ENCODE data around the gene SDHAF2. TPM values are rescaled to one million over a fixed set of nuclear protein-coding genes. Genes with fewer than 3 reads are reported as not detected.
A peak's percentile ranks its signal among the peaks of the same experiment; 100 is the strongest.

The SDHAF2 gene
- total and polyA plus RNA-seq, 9 of the 15 experiments (the other 6 are each of a cell fraction or from before 2014, with no cell fraction given): 21.2 to 144 (median 40.4) TPM

DNA sequence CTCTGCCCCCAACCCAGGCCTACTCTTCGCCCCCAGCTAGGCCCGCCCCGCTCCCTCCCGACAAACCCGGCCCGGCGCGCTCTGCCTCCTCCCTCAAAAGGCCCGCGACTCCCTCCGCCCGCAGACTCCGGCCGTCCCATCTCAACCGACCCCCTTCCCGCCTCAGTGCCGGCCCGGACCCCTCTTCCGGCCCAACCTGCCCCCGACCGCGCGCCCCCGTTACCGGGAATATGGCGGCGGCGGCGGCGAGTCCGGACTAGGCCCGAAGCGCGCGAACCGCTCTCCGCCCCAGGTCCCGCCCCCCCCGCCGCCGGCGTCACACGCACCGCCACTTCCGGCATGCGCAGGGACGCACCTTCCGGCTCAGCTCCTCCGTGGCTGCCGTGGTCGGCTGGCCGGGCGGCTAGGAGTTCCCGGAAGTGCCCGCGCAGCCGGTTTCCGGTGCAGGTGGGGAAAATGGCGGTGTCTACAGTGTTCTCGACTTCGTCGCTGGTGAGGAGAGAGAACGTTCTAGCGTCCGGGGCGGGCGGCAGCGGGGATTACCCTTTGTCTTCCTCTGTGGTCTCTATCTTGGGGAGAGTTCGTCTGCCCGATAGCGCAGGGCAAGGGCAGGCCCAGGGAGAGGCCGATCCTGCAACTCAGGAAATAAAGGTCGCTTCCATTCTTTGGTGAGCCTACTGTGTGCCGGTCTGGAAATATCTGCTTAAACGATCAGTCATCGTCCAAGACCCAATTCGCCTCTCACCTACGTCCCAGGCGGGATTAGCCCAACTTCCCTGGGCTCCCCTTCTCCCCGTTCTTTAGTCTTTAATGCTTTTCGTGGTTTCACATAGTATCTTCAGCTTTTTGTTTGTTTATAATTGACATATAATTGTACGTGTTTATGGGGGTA is at the start of gene SDHAF2, which contains the start of gene CPSF7 (continued):
- TF ChIP-seq ZNF79 (CRISPR knock-in tag; IDR thresholded peaks at IDR 0.05; ENCODE audit: low read depth) (no peak), YBX1 (IDR thresholded peaks at IDR 0.05) (no peak), HOXB6 (CRISPR knock-in tag; IDR thresholded peaks at IDR 0.05; ENCODE audit: borderline replicate concordance) (no peak), ZNF316 (IDR thresholded peaks at IDR 0.05) (peak; percentile 38), CCAR2 (IDR thresholded peaks at IDR 0.05; ENCODE audit: low read depth, low read length) (no peak), CEBPG (CRISPR knock-in tag; IDR thresholded peaks at IDR 0.05) (no peak), CEBPG (tag; conservative IDR thresholded peaks at IDR 0.05 in 1 of 2, IDR thresholded peaks at IDR 0.05 in 1 of 2) (no peak), PPARD (CRISPR knock-in tag; IDR thresholded peaks at IDR 0.05) (no peak), RFX1 (IDR thresholded peaks at IDR 0.05) (no peak), ZNF75A (CRISPR knock-in tag; IDR thresholded peaks at IDR 0.05) (no peak), SP1 (CRISPR knock-in tag; IDR thresholded peaks at IDR 0.05) (peak; percentile 89), CXXC5 (CRISPR knock-in tag; IDR thresholded peaks at IDR 0.05) (peak; percentile 91), LCOR (CRISPR knock-in tag; IDR thresholded peaks at IDR 0.05) (peak; percentile 72), SRSF1 (IDR thresholded peaks at IDR 0.05; ENCODE audit: low read depth, low read length) (no peak), MEIS2 (IDR thresholded peaks at IDR 0.05; ENCODE audit: partially characterized antibody) (peak; percentile 24), CBFA2T3 (IDR thresholded peaks at IDR 0.05) (no peak), GATAD2A (IDR thresholded peaks at IDR 0.05) (no peak), PTRF (tag; IDR thresholded peaks at IDR 0.05) (no peak)
- TF ChIP-seq, protein P1, sequence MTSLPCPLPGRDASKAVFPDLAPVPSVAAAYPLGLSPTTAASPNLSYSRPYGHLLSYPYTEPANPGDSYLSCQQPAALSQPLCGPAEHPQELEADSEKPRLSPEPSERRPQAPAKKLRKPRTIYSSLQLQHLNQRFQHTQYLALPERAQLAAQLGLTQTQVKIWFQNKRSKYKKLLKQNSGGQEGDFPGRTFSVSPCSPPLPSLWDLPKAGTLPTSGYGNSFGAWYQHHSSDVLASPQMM (CRISPR knock-in tag; IDR thresholded peaks at IDR 0.05): no peak
- TF ChIP-seq, protein P2, sequence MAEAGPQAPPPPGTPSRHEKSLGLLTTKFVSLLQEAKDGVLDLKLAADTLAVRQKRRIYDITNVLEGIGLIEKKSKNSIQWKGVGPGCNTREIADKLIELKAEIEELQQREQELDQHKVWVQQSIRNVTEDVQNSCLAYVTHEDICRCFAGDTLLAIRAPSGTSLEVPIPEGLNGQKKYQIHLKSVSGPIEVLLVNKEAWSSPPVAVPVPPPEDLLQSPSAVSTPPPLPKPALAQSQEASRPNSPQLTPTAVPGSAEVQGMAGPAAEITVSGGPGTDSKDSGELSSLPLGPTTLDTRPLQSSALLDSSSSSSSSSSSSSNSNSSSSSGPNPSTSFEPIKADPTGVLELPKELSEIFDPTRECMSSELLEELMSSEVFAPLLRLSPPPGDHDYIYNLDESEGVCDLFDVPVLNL (CRISPR knock-in tag; IDR thresholded peaks at IDR 0.05; ENCODE audit: low read depth): peak; percentile 86; the same call in 1 of the 2 replicates
- TF ChIP-seq, protein P3, sequence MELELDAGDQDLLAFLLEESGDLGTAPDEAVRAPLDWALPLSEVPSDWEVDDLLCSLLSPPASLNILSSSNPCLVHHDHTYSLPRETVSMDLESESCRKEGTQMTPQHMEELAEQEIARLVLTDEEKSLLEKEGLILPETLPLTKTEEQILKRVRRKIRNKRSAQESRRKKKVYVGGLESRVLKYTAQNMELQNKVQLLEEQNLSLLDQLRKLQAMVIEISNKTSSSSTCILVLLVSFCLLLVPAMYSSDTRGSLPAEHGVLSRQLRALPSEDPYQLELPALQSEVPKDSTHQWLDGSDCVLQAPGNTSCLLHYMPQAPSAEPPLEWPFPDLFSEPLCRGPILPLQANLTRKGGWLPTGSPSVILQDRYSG (tag; conservative IDR thresholded peaks at IDR 0.05; ENCODE audit: low read depth): no peak
- TF ChIP-seq, protein P4, sequence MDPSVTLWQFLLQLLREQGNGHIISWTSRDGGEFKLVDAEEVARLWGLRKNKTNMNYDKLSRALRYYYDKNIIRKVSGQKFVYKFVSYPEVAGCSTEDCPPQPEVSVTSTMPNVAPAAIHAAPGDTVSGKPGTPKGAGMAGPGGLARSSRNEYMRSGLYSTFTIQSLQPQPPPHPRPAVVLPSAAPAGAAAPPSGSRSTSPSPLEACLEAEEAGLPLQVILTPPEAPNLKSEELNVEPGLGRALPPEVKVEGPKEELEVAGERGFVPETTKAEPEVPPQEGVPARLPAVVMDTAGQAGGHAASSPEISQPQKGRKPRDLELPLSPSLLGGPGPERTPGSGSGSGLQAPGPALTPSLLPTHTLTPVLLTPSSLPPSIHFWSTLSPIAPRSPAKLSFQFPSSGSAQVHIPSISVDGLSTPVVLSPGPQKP (CRISPR knock-in tag; IDR thresholded peaks at IDR 0.05): no peak
- TF ChIP-seq, protein P5, sequence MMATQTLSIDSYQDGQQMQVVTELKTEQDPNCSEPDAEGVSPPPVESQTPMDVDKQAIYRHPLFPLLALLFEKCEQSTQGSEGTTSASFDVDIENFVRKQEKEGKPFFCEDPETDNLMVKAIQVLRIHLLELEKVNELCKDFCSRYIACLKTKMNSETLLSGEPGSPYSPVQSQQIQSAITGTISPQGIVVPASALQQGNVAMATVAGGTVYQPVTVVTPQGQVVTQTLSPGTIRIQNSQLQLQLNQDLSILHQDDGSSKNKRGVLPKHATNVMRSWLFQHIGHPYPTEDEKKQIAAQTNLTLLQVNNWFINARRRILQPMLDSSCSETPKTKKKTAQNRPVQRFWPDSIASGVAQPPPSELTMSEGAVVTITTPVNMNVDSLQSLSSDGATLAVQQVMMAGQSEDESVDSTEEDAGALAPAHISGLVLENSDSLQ (IDR thresholded peaks at IDR 0.05): peak; percentile 61
- TF ChIP-seq, protein P6, sequence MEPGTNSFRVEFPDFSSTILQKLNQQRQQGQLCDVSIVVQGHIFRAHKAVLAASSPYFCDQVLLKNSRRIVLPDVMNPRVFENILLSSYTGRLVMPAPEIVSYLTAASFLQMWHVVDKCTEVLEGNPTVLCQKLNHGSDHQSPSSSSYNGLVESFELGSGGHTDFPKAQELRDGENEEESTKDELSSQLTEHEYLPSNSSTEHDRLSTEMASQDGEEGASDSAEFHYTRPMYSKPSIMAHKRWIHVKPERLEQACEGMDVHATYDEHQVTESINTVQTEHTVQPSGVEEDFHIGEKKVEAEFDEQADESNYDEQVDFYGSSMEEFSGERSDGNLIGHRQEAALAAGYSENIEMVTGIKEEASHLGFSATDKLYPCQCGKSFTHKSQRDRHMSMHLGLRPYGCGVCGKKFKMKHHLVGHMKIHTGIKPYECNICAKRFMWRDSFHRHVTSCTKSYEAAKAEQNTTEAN (CRISPR knock-in tag; IDR thresholded peaks at IDR 0.05): no peak
